HG03039 (cell line): ENCODE results near the gene PRICKLE3.
"Not testable (repeated sequence)": the region's sequence is repeated elsewhere in the genome, so short reads cannot be mapped to it uniquely, and the experiment has no call there.

Experiments used
- ATAC-seq: cut with Tn5 transposase; IDR thresholded peaks from one replicate; pipeline ENCODE4 v1.9.1; 2021; ENCODE audit warnings: mild to moderate bottlenecking, moderate library complexity; ENCODE audit not compliant: unreplicated experiment

Gene PRICKLE3

GRCh38 chrX:49161632-49162031 lies 24.5 kb downstream of the PRICKLE3 start:
- ATAC-seq: no peak

GRCh38 chrX:49160908-49161307 lies 25.3 kb downstream of the PRICKLE3 start:
- ATAC-seq: no peak

- no peak for ATAC-seq
These were observed 29.0 kb downstream of the PRICKLE3 start for GRCh38 chrX:49157194-49157593.

- peak; percentile 89 for ATAC-seq
These were observed 30.0 kb downstream of the PRICKLE3 start for GRCh38 chrX:49155900-49156837.

GRCh38 chrX:49155243-49155899 lies 30.8 kb downstream of the PRICKLE3 start:
- ATAC-seq: no peak

GRCh38 chrX:49153467-49153866 lies 32.7 kb downstream of the PRICKLE3 start:
- ATAC-seq: no peak

GRCh38 chrX:49149291-49149690 lies 36.9 kb downstream of the PRICKLE3 start:
- ATAC-seq: not testable (repeated sequence)

- ATAC-seq: not testable (repeated sequence)
These were observed 37.6 kb downstream of the PRICKLE3 start for GRCh38 chrX:49148390-49149100.

GRCh38 chrX:49147936-49148335 lies 38.2 kb downstream of the PRICKLE3 start:
- ATAC-seq: no peak

GRCh38 chrX:49147282-49147681 lies 38.9 kb downstream of the PRICKLE3 start:
- ATAC-seq: no peak

- ATAC-seq: not testable (repeated sequence)
These were observed 43.0 kb downstream of the PRICKLE3 start for GRCh38 chrX:49143154-49143553.

- not testable (repeated sequence) for ATAC-seq
These were observed 43.9 kb downstream of the PRICKLE3 start for GRCh38 chrX:49142264-49142663.

- ATAC-seq: no peak
These were observed 46.5 kb downstream of the PRICKLE3 start for GRCh38 chrX:49139713-49140112.

- no peak for ATAC-seq
These were observed 48.7 kb downstream of the PRICKLE3 start for GRCh38 chrX:49137492-49137891.

- no peak for ATAC-seq
These were observed 52.4 kb downstream of the PRICKLE3 start for GRCh38 chrX:49133759-49134158.

- ATAC-seq: not testable (repeated sequence)
These were observed 53.9 kb downstream of the PRICKLE3 start for GRCh38 chrX:49132275-49132674.

GRCh38 chrX:49129427-49129826 lies 56.7 kb downstream of the PRICKLE3 start:
- no peak for ATAC-seq

- not testable (repeated sequence) for ATAC-seq
These were observed 58.4 kb downstream of the PRICKLE3 start for GRCh38 chrX:49127742-49128258.
